ENCODE results near the gene ATG2B.

GRCh38 chr14:96252323-96252998, 110.7 kb downstream of the ATG2B start:
- TF ChIP-seq POLR2A (IDR thresholded peaks at IDR 0.05) (no peak), CTCF (IDR thresholded peaks at IDR 0.05 in 4 of 5, conservative IDR thresholded peaks at IDR 0.05 in 1 of 5) (no peak)

All from gastrocnemius medialis (tissue), 4 donors.